ENCODE results near the gene PCDHB10.

GRCh38 chr5:141150993-141151325 lies 41.2 kb upstream of the PCDHB10 start:
- TF ChIP-seq CTCF (IDR thresholded peaks at IDR 0.05; ENCODE audit: low read depth, low read length, missing input control) (no peak), GABPA (IDR thresholded peaks at IDR 0.05 in 1 of 2, conservative IDR thresholded peaks at IDR 0.05 in 1 of 2) (no peak), HNF4A (conservative IDR thresholded peaks at IDR 0.05) (no peak)
